ENCODE results near the gene MAPK8IP1.
A peak's percentile ranks its signal among the peaks of the same experiment; 100 is the strongest.

Gene MAPK8IP1

DNA sequence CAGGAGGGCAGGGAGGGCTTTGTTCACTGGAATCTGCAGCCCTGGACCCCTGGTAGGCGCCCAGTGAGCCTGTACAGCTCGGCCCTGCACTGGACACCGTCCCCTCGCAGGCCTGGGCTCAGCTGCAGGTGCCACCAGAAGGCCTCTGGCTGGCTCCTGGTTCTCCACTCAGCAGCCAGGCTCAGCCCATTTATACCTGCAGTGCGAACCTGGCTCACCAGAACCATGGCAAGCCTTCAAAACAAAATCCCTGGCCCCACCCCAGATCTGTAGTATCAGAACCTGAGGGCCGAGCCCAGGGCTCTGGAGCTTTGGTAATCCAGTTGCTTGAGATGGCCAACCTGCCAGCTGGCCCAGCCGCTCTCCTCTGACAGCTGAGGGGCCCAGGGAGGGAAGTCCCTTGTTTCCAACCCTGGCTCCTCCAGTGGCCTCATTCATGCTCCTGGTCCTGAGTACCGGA, 22.5 kb downstream of the MAPK8IP1 start:
- DNase-seq: peak in 19 of 51 donors; percentile 21 to 53 (median 35)

DNA sequence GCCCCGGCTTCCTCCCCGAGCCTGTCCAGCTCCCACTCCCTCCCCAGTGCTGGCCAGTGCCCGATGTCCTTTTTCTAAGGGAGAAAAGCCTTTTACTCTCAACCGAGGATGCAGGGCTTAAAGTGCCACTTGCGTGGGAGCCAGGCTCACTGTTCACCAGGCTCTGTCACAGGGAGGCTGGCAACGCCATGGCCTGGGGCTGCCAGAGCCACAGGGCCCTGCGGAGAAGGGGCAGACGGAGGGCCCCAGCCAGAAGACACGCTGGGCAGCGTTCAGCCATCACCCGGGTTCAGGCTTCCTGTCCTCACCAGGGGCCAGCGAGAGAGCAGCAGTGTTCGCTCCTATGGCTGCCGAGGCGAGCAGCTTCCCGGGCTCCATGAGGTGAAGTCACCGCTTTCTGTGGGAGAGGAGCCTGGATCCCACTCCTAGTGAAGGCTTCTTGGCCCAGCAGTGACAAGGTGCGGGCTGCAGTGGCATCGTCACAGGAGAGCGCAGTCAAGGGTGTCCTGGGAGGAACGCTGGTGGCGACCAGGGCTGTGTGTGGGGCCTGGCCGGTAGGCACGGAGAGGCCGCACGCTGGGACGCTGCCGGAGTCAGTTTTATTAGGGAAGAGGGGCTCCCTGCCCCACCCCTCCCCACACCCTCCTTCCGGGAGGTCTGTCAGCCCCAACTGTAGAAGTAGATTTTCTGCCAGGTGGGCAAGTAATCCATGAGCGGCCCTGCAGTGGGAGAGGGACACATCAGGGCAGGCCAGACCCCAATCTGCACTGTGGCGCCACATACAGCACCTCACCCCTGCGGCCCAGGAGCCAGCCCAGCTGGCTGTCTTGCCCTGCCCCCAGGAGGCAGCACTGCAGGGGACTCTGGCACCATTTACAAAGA, 24.4 kb downstream of the MAPK8IP1 start:
- DNase-seq: peak in 12 of 51 donors; percentile 13 to 57 (median 38)

DNA sequence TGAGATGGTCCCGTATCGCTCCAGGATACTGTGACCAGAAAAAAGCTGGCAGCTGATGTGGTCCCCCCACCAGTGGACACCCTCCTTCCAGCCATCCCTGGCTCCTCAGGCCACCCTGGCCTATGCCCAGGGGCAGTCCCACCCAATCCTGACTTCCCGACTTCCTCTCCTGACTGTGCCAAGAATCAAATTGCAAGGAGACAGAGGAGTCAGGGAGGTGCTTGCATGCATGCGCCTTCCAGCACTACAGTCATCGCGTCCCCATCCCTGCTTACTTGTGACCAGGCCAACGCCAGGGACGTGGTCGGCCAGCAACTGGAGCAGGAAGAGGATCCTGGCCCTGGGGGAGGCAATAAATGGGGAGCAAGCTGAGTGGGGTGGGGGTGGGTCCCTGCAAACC, 25.2 kb downstream of the MAPK8IP1 start:
- no peak for DNase-seq

DNA sequence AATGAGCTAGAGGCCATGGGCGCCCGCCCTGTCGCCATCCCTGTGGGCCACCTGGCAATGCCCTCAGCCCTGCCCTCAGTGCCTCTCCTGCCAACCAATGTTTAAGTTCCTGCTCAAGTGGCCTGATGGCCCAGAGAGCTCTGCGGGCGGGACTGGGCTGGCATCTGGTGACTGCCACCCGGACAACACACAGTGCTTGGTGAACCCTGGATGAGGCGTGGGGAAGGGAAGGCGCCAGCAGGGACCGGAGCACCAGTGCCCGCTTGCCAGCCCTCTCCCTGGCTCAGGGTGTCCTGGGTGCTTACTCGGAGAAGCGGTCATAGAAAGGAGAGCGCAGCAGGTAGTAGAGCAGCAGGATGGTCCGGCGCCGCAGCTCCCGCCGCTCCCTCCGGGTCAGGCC, 28.1 kb downstream of the MAPK8IP1 start:
- no peak for DNase-seq

DNA sequence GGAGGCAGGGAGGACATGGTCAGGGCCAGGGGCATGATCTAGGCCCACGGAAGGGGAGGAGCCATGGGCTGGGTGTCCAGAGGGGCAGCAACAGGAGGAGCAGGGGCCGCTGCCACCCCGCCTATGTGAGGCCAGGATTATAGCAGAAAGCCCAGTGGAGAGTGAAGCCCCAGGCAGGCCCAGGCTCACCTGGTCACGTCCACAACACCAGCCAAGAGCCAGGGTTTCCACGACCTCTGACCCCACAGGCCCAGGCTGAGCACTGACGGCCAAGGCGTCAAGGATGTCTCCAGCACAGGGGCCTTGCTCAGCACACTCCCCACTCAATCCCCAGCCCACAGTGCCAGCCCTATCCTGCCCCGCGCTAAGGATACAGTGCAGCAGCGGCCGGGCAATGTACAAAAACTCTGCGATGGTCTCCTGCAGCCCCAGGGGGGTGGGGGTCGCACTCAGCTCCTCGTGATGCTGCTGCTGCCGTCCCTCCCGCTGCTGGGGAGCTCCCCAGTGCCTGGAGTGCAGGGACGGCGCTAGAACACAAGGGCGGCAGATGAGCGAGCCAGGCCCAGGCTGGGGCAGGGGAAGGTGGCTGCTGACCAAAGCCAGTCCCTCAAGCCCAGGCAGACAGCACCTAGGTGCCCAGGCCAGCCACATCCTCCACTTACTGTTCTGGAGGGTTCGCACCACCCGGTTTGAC, 28.6 kb downstream of the MAPK8IP1 start:
- DNase-seq: no peak

DNA sequence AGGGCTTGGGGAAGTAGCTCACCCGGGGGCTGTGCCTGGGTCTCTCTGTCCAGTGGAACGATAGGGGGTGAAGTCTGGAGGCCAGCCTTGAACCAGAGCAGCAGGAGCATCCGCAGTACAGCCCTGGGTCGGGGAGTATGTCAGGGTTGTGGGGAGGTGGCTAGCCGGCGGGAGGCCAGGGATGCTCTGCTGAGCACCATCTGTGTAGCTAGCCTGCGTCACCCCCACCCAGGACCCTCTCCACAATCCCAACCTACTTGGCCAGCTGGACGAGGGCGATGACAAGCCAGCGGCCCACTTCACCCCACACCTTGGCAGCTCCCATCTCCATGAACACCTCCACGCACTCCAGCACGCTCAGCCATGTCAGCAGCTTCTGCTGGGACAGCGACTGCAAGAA, 30.0 kb downstream of the MAPK8IP1 start:
- DNase-seq: no peak

DNA sequence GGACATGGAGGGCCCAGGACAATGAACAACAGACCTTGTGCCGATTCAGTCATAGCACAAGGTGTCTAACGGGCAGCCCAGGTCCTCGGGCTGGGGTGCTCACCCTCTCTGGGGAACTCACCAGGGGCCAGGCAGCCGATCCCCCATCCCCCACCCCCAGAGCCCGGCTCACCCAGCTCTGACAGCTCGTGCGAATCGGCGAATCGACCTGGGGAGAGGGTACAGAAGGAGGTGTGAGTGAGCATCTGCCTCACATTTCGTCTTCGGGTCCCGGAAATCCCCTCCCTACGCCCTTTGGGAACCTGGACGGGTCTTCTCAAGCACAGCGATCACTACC, 31.8 kb downstream of the MAPK8IP1 start:
- DNase-seq: no peak

DNA sequence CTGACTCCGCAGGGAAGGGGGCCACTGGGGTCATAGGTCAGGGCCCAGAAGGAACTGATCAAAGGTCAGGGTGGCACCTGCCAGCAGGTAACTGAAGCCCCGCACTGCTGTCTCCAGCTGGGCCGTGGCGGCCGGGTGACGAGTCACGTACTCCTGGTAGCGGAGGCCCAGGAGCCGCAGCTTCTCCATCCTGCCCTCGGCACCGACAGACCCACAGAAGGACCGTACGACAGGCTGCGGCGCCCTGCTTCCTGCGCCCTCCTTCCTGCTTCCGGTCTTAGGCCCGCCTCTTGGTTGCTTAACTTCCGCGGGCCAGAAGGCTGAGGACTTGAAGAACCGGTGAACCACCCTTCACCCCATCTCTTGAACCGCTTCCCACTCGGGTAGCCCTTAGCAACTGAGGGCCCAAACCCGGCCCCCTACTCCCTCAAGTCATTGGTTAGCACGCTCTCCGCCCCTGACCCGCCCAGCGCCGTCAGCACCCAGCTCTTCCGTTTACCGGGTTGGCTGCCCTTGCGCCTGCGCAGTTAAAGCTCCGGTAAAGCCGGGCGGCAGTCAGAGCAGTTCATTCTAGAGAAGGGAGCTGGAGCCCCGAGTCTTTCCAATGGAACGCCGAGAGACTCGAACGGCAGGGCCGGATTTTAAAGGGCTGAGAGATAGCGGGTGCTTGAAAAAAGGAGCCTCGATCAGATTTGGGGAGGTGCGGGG, 32.3 kb downstream of the MAPK8IP1 start, which contains the start of gene PEX16:
PEX16 (minus strand) TSS at position 255 of the 708 bp plus-strand sequence; CDS start at position 189, 66 bp downstream.
- peak; percentile 58 to 98 (median 95) for DNase-seq

DNA sequence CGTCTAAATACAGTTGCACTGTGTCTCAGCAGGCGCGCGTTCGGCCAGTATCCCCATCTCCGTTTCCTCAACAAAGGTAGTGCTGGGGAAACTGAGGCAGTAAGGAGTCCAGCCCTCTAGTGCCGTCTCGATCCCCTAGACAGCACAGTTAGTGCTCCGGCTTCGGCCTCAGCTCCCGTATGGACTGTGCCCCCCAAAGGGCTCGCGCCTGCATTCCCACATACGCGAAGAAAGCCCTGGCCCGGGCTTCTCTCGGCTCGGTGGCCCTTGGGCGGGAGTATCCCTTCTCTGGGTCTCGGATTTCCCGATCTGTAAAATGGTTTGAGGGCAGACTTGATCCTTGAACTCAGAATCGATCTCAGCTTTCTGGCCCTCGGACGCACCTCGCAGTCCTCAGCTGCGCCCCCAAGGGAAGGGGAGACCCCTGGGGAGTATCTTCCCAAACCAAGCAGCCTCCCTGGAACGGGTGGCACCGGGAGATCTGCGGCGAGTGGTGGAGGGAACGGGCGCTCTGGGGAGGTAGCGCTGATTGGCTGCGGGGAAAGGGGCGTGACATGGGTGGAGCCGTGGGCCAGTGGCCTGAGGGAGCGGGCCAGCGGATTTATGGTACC, 33.0 kb downstream of the MAPK8IP1 start:
- peak in 48 of 51 donors; percentile 25 to 88 (median 70) for DNase-seq

DNA sequence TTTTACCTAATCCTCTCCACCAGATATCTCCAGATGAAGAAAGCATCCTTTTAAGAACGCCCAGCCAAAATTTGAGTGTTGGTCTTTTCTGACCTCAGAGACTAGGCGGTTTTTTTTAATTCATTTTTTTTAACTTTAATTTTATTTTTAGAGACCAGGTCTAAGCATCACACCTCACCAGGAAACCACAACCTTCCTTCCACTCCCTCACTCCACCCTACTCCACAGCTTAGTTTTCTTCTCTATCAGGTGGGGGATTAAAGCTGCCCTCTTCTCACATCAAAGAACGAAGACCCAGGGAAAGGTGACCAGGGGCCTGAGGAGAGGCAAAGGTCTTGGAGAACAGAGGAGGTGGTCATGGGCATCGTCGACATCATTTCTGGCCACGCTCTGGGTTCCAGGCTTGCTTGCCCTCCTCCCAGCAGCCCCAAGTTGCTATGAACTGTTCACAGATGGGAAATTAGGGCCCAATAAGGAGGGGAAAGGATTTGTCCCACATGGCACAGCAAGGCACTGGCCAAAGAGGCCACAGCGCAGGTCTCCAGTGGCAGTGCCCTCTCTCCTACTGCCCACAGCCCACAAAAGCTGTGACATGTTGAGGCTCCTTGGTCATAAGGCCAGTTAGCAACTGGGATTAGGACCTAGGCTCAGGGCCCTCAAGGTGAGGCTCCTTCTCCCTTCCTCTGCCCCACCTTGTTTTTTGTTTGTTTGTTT, 33.7 kb downstream of the MAPK8IP1 start:
- DNase-seq: no peak

DNA sequence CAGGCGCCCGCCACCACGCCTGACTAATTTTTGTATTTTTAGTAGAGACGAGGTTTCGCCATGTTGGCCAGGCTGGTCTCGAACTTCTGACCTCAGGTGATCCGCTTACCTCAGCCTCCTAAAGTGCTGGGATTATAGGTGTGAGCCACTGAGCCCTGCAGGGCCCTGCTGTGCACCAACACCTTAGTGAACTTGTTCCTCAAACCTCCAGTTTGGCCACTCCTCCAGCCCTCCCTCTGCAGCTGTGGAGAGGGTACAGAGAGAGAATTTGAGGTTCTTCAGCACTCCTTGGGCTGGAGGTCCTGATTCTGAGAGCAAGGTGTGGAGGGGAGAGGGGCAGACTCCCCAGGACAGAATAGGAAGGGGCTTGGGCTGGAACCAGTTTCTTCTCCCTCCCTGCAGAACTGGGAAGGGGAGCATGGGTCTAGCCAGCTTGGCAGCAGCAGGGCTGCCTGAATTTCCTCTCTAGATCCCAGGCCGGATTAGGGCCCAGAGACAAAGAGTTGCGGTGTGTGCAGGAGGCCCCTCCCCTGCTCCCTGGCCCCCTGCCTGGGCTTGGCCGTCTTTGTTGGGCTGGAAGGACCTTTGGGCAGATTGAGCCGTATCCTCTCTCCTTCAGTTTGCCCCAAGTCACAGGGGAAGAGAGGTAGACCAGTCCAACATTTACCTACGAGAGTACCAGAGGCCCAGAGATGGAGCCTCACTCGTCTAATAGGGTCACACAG, 34.5 kb downstream of the MAPK8IP1 start:
- DNase-seq: peak in 2 of 51 donors; percentile 20 to 30

DNA sequence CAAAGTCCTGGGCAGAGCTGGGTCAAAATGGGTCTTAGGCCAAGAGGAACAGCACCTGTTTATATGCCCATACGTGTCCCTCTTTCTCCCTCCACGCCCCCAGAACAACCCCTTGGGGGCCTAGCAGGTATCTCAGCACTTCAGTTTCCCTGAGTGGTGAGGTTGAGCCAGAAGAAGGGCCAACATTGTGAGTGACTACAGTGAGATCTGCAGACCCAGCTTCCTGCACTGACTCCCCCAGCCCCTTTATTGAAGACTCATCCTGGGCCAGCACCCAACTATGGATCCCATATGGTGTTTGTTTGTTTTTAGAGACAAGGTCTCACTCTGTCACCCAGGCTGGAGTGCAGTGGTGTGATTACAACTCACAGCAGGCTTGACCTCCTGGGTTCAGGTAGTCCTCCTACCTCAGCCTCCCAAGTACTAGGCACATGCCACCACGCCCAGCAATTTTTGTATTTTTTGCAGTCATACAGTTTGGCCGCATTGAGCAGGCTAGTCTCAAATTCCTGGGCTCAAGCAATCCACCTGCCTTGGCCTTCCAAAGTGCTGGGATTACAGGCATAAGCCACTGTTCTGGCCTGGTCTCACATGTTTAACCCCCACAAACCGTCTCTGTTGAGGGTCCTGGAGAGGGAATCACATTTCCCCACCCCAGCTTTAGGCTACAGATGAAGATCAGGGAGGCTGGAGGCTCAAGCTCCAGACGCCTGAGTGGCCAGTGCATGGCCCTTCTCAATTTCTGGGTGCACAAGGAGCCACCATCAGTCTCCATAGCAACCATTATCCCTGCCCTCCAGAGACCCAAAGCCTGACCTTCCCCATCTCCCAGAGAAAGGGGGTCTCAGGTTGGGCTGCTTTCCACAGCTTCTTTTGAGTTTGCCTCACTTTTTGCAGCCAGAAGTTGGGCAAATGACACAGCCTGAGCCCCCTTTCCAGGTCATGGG, 35.4 kb downstream of the MAPK8IP1 start:
- no peak for DNase-seq

DNA sequence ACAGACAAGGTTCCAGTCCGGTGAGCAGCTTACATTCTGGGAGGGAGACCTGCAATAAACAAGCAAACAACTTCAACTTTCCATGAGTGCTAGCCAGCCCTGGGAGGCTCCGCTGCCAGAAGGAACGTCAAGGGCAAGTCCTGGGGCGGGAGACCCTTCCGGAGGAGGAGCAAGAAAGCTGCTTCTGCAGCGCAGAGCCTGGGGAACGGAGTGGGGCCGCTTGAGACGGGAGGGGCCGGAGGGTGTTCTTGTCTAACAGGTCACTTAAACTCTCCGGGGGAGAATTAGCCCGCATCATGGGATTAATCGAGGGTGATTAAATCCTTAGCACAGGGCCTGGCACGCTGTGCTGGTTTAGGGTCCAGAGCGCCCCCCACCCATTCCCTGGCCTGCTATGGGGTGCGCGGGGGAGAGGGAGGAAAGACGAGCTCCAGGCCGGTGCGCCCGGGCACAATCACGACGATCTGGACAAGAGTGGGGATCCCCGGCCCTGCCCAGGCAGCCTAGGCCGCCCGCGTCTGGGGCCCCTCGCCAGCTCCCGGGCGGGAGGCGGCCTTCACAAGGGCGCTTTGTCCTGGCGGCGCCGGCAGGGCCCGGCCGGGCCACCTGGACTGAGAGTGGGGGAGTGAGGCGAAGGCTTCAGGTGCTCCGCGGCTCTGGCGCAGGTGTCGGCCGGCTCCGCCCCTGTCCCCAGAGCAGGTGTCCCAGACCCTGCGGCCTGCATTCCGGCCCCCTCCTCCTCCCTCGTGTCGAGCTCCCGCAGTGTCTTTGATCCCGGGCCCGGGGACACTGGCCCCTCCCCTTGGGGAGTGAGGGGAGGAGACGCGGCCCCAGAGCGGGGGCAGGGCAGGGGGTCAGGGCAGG, 36.3 kb downstream of the MAPK8IP1 start:
- DNase-seq: peak in 4 of 51 donors; percentile 32 to 40 (median 37)

DNA sequence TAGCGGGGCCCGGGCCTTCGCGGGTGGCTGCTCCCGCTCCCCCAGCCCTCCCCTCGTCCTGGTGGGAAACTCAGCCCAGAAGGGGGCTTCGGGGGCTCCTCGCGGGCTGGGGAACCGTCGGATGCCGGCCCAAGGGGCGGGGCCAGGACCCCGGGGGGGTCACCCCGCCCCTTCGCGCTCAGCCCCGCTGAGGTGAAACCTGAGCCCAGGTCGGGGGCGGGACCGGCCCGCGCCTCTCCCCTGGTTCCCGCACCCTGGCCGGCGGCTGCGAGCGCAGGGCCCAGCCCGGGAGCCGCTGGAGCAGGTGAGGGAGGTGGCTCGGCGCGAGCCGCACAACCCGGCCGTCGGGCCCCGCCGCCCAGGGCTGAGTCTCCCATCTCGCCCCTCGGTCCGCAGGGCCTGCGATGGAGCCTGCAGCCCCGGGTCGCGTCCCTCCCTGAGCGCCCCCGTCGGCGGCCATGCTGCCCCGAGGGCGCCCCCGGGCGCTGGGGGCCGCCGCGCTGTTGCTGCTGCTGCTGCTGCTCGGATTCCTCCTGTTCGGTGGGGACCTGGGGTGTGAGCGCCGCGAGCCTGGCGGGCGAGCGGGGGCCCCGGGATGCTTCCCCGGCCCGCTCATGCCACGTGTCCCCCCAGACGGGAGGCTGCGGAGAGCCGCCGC, 37.1 kb downstream of the MAPK8IP1 start, which contains the start of gene LARGE2:
LARGE2 (plus strand) TSS at position 232 of the 658 bp plus-strand sequence; CDS start at position 459, 227 bp downstream.
- no peak for DNase-seq

DNA sequence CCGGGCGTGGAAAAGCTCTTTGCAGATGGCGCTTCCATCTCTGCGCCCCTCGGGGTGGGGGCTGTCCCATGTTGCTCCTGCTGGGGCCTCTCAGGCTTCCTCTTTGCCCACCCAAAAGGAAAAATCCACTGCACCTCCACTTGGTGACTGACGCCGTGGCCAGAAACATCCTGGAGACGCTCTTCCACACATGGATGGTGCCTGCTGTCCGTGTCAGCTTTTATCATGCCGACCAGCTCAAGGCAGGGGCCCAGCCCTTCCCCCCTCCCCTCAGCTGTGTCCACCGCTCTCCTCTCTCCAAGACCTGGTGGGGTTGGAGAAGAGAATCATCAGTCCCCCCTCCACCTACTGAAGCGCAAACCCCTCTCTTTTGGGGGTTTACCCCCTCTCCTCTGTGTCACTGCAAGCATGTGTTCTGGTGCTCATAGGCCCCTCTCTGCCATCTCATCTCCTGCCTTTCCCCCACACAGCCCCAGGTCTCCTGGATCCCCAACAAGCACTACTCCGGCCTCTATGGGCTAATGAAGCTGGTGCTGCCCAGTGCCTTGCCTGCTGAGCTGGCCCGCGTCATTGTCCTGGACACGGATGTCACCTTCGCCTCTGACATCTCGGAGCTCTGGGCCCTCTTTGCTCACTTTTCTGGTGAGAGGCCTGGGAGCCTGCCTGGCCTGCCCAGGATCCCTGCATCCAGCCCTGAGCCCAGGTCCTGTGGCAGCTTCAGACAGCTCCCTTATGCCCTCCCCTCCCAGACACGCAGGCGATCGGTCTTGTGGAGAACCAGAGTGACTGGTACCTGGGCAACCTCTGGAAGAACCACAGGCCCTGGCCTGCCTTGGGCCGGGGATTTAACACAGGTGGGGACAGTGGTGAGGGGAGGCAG, 38.8 kb downstream of the MAPK8IP1 start:
- no peak for DNase-seq

DNA sequence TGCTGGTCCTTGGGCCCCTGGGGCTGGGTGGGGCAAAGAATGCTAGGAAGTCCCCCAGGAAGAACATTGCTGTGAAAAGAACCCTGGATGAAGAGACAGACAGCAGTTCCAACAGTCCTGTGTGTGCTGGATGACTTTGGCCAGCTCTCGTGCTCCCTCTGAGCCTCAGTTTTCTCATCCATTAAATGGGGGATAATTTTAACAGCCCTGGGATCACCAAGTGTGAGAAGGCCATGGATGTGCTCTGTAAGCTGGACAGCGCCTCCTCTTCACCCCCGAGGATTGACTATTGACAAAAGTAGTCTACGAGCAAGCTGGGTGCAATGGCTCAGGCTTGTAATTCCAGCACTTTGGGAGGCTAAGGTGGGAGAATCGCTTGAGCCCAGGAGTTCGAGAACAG, 39.5 kb downstream of the MAPK8IP1 start:
- DNase-seq: no peak

Data from hypothalamus (tissue), 51 donors.